K562 (cell line): ENCODE measurements around the gene TMEM107. TPM values are rescaled to one million over a fixed set of nuclear protein-coding genes. Genes with fewer than 3 reads are reported as not detected.

Experiments used
- CCNT2 ChIP-seq: IDR thresholded peaks from 2 replicates; pipeline ENCODE4 v1.6.1; 2011; ENCODE audit warnings: borderline replicate concordance, low read depth, mild to moderate bottlenecking, moderate library complexity, mixed read lengths, low read length; ENCODE audit not compliant: insufficient read length; ENCODE audit errors: extremely low read depth
- ETV5 ChIP-seq: sonication (generic); formaldehyde crosslinking; IDR thresholded peaks from 2 replicates; pipeline ENCODE4 v1.4.0; 2020; ENCODE audit warnings: low read depth, mild to moderate bottlenecking, missing genetic modification reagents
- MCM2 ChIP-seq: fragments of 450-650 bp; IDR thresholded peaks from 2 replicates; pipeline ENCODE4 v1.6.1; 2017; ENCODE audit warnings: low read depth, mild to moderate bottlenecking
- NRF1 ChIP-seq, 2 experiments: fragments of 450-650 bp; IDR thresholded peaks in 1 of 2; conservative IDR thresholded peaks in 1 of 2; 2 replicates each; pipeline ENCODE4 v1.6.1; 2014; ENCODE audit warnings: mild to moderate bottlenecking in 2 of 2
- PRPF4 ChIP-seq: fragments of 200-400 bp; formaldehyde crosslinking; IDR thresholded peaks from one replicate; pipeline ENCODE4 v1.6.1; 2017; ENCODE audit warnings: low read length, low read depth, mild to moderate bottlenecking; ENCODE audit not compliant: insufficient read depth, poor library complexity, severe bottlenecking
- SIN3B ChIP-seq: fragments of 450-650 bp; IDR thresholded peaks from 2 replicates; pipeline ENCODE4 v1.6.1; 2017; ENCODE audit warnings: low read depth, mild to moderate bottlenecking, moderate library complexity
- ZC3H11A ChIP-seq: IDR thresholded peaks from 2 replicates; pipeline ENCODE4 v1.6.1; 2012; ENCODE audit warnings: low read depth, low read length, improper control_type of control experiment
- polyA plus RNA-seq, 8 experiments: library from polyadenylated mRNA; depleted of rRNA in 4 of 8; stranded (reverse) in 5 of 8; unstranded in 3 of 8; fragments of >200 nt; fragmentation: Nextera tagmentation in 2 of 8; fragmentation: Illumina TruSeq in 1 of 8; extraction: Ambion mirVana in 2 of 8; extraction: Trizol in 1 of 8; gene quantifications; 2 replicates each; pipeline versions ENCODE4 v1.2.1 to v1.2.3, GENCODE V29; 2011 to 2014; ENCODE audit warnings: inconsistent platforms in 1 of 8, missing spikeins in 1 of 8
- total RNA-seq, 7 experiments: library from RNA; depleted of rRNA in 6 of 7; stranded (reverse); fragments of >200 nt in 6 of 7; fragmentation: Illumina TruSeq in 2 of 7; extraction: Trizol in 2 of 7; gene quantifications; 2 replicates each; pipeline versions ENCODE4 v1.2.1 to v1.2.3, GENCODE V29; 2011 to 2021; ENCODE audit warnings: low replicate concordance in 1 of 7
- TF ChIP-seq, protein P1 (sequence below): fragments of 200-800 bp; sonication (Bioruptor generic); IDR thresholded peaks from 2 replicates; pipeline ENCODE4 v1.6.1; 2016; ENCODE audit warnings: missing genetic modification characterization, missing compliant biosample characterization
- TF ChIP-seq, protein P2 (sequence below), 3 experiments: fragments of 200-800 bp in 1 of 3; sonication (Bioruptor generic) in 1 of 3; sonication (generic) in 1 of 3; formaldehyde crosslinking in 1 of 3; IDR thresholded peaks; 2 replicates each; pipeline versions ENCODE4 v1.6.1 to v1.8.0; 2016 to 2022; ENCODE audit warnings: mild to moderate bottlenecking in 2 of 3, missing compliant biosample characterization in 2 of 3, missing genetic modification characterization in 2 of 3, missing genetic modification reagents in 1 of 3
- TF ChIP-seq, protein P3 (sequence below), 3 experiments: IDR thresholded peaks in 2 of 3; conservative IDR thresholded peaks in 1 of 3; 2 replicates each; pipeline ENCODE4 v1.5.1; 2011 to 2012; ENCODE audit warnings: low read length in 3 of 3, mild to moderate bottlenecking in 3 of 3, control low read depth in 2 of 3, improper control_type of control experiment in 1 of 3, inconsistent platforms in 1 of 3, low read depth in 1 of 3, mixed read lengths in 1 of 3, moderate library complexity in 1 of 3; ENCODE audit not compliant: insufficient read depth in 2 of 3
- TF ChIP-seq, protein P4 (sequence below): fragments of 450-650 bp; IDR thresholded peaks from one replicate; pipeline ENCODE4 v1.6.1; 2018; ENCODE audit warnings: mild to moderate bottlenecking, moderate library complexity; ENCODE audit not compliant: partially characterized antibody
- TF ChIP-seq, protein P5 (sequence below): fragments of 450-650 bp; formaldehyde crosslinking; IDR thresholded peaks from 2 replicates; pipeline ENCODE4 v1.4.0; 2022; ENCODE audit warnings: missing genetic modification characterization

TMEM107 gene
- total and polyA plus RNA-seq, 9 of the 15 experiments (the other 6 are each of a cell fraction or from before 2014, with no cell fraction given): 7.1 to 26.2 (median 16.9) TPM

DNA sequence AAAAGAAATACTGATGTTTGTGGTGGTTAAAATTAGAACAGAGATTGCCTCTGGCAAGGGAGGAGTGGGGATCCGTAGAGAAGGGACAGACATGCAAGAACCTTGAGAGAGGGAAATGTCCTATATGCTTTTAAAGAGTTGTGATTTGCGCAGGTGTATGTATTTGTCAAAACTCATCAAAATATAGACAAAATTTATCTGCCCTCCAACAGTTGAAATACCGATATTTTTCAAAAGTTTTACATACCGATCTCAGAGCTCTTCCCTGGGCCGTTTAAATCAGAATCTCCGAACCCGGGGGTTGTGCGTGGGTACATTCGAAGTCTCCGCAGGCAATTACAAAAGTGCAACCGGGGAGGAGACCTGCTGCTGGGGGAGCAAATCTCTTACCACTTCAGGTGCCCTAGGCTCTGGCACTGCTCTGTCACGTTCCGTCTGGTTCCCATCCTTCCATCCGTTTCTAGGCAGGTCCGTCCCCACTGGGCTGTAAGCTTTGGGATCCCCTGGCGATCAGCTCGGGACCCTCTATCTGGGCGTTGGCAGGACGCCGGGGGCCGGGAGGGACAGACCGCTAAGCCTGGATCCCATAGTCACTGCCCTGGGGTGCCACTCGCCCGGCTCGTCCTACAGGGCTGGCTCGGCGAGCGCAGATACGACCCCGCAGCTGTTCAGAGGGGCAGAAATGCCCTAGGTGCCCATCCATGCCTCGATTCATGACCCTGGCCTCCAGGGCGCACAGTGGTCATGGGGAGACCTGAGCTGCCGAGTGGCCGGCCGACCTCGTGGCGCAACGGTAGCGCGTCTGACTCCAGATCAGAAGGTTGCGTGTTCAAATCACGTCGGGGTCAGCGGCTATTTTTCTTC lies 9.6 kb upstream of the TMEM107 start (continued):
- TF ChIP-seq, protein P1, sequence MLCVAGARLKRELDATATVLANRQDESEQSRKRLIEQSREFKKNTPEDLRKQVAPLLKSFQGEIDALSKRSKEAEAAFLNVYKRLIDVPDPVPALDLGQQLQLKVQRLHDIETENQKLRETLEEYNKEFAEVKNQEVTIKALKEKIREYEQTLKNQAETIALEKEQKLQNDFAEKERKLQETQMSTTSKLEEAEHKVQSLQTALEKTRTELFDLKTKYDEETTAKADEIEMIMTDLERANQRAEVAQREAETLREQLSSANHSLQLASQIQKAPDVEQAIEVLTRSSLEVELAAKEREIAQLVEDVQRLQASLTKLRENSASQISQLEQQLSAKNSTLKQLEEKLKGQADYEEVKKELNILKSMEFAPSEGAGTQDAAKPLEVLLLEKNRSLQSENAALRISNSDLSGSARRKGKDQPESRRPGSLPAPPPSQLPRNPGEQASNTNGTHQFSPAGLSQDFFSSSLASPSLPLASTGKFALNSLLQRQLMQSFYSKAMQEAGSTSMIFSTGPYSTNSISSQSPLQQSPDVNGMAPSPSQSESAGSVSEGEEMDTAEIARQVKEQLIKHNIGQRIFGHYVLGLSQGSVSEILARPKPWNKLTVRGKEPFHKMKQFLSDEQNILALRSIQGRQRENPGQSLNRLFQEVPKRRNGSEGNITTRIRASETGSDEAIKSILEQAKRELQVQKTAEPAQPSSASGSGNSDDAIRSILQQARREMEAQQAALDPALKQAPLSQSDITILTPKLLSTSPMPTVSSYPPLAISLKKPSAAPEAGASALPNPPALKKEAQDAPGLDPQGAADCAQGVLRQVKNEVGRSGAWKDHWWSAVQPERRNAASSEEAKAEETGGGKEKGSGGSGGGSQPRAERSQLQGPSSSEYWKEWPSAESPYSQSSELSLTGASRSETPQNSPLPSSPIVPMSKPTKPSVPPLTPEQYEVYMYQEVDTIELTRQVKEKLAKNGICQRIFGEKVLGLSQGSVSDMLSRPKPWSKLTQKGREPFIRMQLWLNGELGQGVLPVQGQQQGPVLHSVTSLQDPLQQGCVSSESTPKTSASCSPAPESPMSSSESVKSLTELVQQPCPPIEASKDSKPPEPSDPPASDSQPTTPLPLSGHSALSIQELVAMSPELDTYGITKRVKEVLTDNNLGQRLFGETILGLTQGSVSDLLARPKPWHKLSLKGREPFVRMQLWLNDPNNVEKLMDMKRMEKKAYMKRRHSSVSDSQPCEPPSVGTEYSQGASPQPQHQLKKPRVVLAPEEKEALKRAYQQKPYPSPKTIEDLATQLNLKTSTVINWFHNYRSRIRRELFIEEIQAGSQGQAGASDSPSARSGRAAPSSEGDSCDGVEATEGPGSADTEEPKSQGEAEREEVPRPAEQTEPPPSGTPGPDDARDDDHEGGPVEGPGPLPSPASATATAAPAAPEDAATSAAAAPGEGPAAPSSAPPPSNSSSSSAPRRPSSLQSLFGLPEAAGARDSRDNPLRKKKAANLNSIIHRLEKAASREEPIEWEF (CRISPR knock-in tag): no peak
- TF ChIP-seq, protein P2, sequence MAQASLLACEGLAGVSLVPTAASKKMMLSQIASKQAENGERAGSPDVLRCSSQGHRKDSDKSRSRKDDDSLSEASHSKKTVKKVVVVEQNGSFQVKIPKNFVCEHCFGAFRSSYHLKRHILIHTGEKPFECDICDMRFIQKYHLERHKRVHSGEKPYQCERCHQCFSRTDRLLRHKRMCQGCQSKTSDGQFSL (CRISPR knock-in tag; IDR thresholded peaks at IDR 0.05): peak; percentile 13; the same call in 1 of the 2 replicates
- TF ChIP-seq, protein P2 (tag; IDR thresholded peaks at IDR 0.05): no peak
- TF ChIP-seq MCM2 (no peak), NRF1 (conservative IDR thresholded peaks at IDR 0.05 in 1 of 2, IDR thresholded peaks at IDR 0.05 in 1 of 2) (no peak), SIN3B (no peak), ETV5 (CRISPR knock-in tag) (no peak), ZC3H11A (no peak), PRPF4 (no peak), CCNT2 (no peak)
- TF ChIP-seq, protein P3, sequence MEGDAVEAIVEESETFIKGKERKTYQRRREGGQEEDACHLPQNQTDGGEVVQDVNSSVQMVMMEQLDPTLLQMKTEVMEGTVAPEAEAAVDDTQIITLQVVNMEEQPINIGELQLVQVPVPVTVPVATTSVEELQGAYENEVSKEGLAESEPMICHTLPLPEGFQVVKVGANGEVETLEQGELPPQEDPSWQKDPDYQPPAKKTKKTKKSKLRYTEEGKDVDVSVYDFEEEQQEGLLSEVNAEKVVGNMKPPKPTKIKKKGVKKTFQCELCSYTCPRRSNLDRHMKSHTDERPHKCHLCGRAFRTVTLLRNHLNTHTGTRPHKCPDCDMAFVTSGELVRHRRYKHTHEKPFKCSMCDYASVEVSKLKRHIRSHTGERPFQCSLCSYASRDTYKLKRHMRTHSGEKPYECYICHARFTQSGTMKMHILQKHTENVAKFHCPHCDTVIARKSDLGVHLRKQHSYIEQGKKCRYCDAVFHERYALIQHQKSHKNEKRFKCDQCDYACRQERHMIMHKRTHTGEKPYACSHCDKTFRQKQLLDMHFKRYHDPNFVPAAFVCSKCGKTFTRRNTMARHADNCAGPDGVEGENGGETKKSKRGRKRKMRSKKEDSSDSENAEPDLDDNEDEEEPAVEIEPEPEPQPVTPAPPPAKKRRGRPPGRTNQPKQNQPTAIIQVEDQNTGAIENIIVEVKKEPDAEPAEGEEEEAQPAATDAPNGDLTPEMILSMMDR (IDR thresholded peaks at IDR 0.05 in 2 of 3, conservative IDR thresholded peaks at IDR 0.05 in 1 of 3; ENCODE audit: insufficient read depth in 2 of 3, low read depth in 1 of 3, low read length in 3 of 3): no peak
- TF ChIP-seq, protein P4, sequence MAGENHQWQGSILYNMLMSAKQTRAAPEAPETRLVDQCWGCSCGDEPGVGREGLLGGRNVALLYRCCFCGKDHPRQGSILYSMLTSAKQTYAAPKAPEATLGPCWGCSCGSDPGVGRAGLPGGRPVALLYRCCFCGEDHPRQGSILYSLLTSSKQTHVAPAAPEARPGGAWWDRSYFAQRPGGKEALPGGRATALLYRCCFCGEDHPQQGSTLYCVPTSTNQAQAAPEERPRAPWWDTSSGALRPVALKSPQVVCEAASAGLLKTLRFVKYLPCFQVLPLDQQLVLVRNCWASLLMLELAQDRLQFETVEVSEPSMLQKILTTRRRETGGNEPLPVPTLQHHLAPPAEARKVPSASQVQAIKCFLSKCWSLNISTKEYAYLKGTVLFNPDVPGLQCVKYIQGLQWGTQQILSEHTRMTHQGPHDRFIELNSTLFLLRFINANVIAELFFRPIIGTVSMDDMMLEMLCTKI: no peak
- TF ChIP-seq, protein P5, sequence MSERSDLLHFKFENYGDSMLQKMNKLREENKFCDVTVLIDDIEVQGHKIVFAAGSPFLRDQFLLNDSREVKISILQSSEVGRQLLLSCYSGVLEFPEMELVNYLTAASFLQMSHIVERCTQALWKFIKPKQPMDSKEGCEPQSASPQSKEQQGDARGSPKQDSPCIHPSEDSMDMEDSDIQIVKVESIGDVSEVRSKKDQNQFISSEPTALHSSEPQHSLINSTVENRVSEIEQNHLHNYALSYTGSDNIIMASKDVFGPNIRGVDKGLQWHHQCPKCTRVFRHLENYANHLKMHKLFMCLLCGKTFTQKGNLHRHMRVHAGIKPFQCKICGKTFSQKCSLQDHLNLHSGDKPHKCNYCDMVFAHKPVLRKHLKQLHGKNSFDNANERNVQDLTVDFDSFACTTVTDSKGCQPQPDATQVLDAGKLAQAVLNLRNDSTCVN (CRISPR knock-in tag): no peak
